HPDE6-E6E7 (cell line): ENCODE measurements around the gene GIMAP6.
"Not testable (repeated sequence)": the region's sequence is repeated elsewhere in the genome, so short reads cannot be mapped to it uniquely, and the experiment has no call there.

Experiments
- DNase-seq: peaks from one replicate; pipeline ENCODE4 v3.0.0; 2011; ENCODE audit warnings: missing footprints; ENCODE audit errors: extremely low spot score

The GIMAP6 gene

DNA sequence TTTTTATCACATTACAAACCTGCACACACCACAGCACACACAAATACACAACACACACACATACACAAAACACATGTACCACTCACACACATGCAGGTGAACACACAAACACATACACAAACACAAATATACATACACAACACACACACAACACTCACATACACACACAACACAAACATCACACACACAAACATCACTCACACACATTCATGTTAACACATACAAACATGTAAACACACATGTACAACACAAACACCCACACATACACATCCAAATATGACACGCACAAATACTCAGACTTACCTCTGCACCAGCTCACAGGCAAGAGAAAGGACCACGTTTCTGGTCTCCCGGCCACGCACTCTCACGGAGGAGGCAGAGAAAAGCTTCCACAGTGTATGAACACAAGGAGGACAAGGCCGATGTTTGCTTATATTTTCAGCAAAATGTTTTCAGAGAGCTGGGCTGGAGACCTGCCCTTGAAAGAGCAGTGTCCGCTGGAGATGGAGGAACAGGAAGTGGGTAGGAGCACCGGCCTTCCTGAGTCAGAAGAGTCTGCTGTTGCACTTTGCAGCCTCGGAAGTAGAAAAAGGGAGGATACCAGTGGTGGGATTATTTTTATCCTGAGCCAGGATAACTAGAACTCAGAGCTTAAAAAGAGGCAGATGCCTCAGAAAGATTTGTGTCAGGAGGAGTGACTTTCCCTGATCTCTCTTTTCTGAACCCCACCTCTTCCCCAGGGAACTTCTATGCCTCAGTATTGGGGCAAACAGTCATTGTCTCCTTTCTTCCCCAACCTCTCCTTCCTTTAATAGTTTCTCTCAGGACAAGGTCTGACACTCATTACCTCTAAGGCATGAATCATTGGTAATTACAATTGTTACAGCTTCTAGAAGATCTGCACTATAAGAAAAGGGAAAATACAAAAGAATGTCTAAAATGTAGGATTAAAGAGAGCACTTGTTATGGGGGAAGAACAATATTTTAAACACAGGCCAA is at the start of gene GIMAP6:
Gene GIMAP6, minus strand, starts transcription at position 520 of the 999 bp plus-strand sequence. CDS start 2,243 bp downstream, outside the sequence.
- no peak for DNase-seq

DNA sequence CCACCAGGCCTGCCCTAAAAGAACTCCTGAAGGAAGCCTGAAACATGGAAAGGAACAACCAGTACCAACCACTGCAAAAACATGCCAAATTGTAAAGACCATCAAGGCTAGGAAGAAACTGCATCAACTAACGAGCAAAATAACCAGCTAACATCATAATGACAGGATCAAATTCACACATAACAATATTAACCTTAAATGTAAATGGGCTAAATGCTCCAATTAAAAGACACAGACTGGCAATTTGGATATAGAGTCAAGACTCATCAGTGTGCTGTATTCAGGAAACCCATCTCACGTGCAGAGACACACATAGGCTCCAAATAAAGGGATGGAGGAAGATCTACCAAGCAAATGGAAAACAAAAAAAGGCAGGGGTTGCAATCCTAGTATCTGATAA is 48.2 kb upstream of the GIMAP6 start:
- not testable (repeated sequence) for DNase-seq

DNA sequence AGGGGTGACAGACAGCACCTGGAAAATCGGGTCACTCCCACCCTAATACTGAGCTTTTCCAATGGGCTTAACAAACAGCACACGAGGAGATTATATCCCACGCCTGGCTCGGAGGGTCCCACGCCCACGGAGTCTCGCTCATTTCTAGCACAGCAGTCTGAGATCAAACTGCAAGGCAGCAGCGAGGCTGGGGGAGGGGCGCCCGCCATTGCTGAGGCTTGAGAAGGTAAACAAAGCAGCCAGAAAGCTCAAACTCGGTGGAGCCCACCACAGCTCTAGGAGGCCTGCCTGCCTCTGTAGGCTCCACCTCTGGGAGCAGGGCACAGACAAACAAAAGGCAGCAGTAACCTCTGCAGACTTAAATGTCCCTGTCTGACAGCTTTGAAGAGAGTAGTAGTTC is 46.4 kb upstream of the GIMAP6 start:
- DNase-seq, result not testable (repeated sequence)

DNA sequence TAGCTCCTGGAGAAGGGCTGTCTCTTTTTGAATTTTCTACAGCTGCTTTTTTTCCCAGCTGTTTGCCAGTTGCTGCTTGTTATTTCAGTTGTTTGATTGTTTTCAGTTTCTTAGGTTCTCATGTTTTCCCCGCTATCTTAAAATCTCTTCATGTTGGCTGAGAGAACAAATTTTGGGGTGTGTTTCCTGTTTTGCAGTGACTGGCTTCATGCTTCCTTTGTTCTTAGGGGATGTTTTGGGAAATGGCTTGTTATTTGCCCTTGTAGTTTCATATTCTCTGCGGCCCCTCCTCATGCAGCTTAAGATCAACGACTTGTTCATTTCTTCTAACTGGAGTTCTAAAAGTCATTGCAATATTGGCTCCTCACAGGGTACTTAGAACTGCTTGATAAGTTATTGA is 44.7 kb upstream of the GIMAP6 start:
- not testable (repeated sequence) for DNase-seq

DNA sequence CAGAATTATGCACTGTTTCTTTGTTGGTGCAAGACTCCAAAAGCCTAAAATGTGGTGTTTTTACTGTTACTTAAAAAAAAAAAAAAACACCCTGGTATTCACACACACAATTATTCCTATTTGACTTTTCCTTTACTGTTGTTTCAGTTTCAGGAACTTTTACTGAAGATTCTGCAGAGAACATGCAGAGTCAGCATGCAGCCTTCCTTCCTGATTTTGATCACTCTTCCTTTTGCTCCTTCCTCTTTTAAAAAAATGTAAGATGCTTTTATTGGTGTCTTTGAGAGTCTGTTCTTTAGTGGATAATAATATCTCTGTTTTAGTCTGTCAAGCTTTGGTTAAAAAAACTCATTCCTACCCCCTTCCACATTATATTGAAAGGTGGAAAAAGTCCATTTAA is 44.1 kb upstream of the GIMAP6 start:
- DNase-seq, result not testable (repeated sequence)

DNA sequence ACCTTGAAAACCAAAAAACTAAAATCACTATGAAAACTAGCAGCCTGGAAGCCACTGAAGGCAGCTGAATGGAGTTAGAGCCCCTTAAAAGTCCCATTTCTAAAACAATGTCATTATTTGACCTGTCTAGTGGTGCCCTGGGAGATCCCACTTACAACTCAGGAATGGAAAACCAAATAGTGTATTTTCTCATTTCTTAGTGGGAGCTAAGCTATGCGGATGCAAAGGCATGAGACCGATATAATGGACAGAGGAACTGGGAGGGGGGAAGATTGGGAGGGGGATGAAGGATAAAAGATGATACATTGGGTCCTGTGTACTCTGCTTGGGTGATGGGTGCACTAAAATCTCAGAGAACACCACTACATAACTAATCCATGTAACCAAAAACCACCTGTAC is 43.5 kb upstream of the GIMAP6 start:
- DNase-seq, result no peak

DNA sequence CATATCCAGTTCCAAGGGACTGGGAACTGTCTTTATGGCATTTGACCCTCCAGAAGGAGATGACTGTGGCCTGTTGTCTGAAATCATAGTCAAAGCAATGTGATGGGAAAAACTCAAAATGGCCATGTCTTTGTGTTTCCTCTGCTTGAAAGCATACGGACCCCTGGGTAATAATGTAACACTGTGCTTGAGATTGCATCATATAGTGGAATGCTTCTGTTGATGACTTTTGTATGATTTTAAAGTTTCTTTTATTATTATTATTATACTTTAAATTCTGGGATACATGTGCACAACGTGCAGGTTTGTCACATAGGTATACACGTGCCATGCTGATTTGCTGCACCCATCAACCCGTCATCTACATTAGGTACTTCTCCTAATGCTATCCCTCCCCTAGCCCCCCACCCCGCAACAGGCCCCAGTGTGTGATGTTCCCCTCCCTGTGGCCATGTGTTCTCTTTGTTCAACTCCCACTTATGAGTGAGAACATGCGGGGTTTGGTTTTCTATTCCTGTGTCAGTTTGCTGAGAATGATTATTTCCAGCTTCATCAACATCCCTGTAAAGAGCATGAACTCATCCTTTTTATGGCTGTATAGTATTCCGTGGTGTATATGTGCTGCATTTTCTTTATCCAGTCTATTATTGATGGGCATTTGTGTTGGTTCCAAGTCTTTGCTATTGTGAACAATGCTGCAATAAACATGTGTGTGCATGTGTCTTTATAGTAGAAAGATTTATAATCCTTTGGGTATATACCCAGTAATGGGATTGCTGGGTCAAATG is 39.8 kb upstream of the GIMAP6 start:
- not testable (repeated sequence) for DNase-seq

DNA sequence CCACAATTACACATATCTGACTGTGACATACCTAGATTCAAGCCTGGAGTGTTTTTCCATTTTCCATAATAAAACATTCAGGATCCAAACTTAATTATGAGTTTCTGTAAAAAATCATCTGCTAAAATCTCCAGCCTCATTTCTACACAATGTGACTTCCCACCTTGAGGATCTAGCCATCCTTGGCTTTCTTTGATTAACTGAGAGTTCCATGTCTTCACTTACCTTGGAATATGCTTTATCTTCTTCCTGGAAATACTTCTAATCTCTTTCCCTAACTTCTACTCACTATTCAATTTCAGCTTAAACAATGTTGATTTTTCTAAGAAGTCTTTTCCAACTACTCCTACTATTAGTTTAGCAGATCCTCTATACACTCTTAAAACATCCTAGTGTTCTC is 36.8 kb upstream of the GIMAP6 start:
- DNase-seq, result no peak

DNA sequence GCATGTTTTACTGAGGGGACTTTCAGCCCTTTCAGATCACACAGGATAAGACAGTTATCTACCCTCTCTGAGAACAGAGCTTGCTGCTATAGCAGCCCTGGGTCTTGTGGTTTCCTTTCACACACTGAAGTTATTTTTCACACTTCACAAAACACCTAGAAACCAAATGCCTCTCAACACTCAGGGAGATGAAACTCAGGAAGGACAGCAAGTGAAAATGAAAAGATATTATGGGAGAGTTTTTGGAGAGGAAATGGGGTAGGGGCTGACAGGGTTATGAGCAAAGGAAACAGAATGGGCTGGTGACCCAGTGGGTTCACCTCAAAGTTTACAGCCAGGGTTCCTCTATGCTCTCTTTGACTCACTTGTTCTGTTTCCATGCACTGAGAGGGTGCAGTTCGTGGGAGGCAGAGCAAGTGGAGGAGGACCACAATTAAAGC is 36.3 kb upstream of the GIMAP6 start:
- DNase-seq, result no peak

DNA sequence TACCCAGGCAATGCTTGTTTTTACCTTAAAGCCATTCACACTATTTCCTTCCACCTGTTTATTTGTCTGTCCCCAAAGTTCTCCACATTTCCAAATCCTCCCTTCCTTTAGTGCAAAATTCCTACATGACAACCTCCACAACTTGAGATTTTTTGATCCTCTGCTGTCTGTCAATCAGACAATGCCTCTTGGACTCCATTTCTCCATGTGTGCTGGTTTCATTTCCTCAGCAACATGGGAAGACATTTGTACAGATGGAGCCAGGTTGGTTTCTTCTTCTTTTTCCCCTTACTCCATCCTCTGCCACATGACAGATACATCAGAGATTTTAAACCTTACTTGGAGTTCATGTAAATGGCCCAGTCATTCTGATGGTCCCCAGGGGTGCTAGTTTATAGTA is 34.2 kb upstream of the GIMAP6 start:
- DNase-seq, result no peak

DNA sequence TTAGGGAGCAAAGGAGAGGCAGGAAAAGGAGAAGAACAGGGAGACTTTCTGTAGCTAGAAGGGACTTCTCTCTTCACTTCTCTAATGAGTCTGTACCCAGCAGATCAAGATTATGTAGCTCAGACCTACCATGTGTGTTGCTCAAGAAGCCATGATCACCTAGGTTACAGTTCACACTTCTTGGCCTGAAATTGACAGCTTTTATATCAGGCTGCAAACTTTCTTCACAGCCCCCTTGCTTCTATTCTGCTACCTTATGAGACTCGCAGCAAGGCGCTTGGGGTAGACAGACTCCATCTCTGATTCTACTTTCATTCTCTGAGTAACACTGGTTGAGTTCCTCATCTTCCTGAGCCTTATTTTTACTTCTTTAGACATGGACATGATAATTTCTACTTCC is 33.7 kb upstream of the GIMAP6 start:
- no peak for DNase-seq

DNA sequence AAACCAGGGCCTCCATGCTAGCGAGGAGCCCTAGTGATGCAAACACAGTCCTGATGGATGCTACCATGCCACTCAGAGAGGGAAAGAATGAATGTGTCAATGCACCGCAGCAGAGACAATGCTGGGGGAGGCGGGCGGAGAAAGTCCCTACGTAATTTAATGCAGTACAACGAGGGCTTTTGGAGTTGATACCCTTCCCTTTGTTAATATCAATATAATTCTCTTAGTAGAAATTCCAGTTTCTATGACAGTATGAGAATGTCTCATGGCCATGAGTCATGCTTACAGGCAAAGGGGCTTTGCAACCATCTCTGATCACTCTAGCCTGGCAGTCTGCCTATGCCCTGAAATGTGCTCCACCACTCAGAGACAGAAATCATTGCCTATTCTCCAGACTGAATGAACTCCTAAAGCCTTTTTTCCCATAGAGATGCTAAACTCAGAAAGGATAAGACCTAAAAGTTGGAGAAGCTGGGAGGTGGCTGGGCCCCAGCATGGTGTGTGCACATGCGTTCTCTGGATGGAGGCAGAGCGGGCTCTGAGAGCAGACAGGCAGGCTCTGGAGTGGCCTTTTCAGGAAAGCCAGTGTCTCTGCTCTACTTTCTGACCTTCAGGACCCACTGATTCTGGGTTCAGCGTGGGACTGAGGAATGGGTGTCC is 33.0 kb upstream of the GIMAP6 start:
- no peak for DNase-seq

DNA sequence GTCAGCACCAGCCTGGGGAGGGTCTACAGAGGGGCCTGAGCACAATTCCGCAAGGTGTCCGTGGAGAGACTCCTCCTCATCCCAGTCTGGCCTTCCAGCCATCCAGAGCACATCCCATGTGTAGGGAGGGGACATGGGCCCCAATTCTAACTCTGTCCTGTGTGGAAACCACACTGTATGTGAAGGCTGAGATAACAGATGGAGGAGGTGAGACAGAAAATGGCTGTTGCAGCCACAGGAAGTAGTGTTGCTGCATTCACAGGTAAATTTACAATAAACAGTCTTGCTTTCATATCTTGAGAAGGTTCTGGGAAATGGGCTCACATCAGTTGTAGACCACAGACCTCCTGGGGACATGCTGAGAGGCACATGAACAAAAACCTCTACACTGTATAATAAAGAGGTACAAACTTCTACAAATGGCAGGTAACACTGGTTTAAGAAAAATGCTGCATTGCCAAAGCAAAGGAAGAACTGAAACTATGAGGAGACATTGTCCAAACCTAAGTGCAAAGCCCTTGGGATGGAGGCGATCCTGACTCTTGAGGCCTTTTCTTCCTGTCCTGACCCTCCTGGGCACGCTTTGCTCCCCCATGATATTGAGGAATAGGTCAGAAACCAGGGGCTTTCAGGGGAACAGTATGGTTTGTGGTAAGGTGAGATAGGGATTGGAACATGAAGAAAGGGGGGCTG is 31.8 kb upstream of the GIMAP6 start:
- DNase-seq, result no peak

DNA sequence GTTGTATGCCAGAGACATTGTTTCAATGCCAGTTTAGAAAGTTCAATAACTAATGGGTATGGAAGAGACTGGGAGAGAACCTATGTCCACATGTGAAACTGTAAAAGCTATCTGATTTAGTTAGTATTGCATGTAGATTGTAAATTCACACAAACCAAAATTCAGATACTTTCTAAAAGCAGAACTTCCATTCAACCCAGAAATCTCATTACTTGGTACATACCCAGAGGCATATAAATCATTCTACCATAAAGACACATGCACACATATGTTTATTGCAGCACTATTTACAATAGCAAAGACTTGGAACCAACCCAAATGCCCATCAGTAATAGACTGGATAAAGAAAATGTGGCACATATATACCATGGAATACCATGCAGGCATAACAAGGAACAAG is 30.6 kb upstream of the GIMAP6 start:
- not testable (repeated sequence) for DNase-seq

DNA sequence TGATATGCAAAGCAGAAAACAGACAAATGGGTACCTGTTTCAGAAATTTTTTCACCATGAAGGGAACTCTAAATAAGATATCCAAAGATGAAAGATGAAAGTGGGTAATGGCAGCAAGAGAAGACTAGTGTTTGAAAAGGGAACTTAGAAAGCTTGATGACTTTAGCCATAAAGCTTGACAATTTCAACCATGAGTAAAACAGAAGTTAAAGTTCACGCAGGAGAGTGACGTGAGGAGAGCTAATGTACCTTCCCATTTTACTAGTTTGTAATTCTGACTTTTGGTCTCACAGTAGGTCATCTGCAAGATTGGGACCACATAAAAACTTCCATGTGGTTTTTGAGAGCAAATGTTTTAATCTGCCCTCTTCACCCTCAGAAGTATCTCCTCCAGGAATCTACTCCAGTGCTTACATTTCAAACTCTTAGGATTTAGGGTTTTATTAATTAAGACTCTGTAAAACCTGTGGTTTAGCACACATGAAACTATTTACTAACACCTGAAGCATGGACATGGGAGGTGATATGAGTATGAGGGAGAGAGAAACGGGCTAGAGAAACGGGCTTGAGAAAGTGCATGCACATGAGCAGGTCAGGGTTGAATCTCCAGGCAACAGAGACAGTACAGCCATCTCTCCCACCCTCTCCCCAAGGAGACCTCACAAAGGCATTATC is 28.9 kb upstream of the GIMAP6 start:
- no peak for DNase-seq

DNA sequence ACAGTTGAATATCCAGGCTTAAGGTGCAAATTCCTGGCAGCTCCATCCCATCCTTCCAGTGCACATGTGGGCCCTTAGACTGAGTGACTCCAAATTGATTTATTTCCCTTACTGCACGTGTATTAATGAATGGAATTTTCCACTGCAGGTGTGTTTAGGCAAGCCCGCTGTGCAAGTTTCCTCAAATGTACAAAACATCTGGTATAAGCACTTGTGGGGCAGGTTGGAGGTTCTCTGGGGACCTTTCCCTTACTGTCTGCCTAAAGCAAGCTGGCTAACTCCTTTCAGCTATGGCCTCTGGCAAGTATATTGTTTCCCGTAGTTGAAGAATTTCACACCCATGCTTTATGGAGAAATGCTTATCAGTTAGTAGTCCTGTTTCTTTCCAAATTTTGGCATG is 25.3 kb upstream of the GIMAP6 start:
- no peak for DNase-seq

DNA sequence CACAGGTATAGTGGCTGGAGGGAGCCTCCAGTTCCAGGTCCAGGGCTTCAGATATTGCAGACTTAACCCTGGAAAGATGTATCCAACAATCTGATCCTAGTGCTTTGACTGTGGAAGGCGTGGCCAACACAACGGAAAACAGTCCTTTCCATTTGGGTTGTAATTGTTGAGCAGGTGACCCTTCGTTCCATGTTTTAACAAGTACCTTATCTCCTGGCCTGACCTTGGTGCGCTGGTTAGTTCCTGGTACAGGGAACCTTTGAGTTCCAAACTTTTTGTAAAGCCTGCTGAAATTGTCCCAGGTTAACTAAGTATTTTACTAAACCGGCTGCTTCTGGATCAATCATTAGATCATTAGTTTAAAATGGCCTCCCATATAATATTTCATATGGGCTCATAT is 23.9 kb upstream of the GIMAP6 start:
- no peak for DNase-seq

DNA sequence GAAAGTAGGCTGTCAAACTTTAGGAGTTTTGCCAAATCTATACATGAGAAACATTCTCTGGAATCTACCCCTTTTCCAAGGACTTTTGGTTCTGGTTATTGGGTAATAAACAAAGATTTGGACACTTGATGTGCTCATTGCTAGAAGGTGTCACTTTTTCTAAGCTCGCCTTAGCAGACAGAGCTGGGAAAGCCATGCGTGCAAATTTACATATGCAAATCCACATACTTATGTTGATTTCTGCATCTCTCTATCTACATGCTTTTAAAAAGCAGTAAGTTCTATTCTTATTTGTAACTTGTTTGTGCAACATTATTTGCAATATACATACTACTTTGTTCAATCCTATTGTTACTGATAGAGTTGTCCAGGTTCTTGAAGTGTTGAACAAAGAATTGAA is 22.5 kb upstream of the GIMAP6 start:
- DNase-seq, result no peak

DNA sequence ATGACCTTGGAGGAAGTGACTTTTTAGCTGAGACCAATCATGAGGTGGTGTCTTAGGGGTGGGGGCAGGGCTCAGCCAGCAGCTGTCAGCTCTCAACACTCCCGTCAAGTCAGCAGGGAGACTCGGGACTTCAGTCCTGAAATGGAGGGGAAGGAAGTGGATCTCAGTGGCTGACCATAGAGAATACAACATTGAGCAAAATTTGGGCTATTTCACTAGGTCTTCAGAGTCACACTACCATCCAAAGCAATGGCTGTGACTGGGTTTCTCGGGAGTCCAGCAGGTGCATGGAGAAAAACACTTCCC is 16.8 kb upstream of the GIMAP6 start:
- DNase-seq, result no peak

DNA sequence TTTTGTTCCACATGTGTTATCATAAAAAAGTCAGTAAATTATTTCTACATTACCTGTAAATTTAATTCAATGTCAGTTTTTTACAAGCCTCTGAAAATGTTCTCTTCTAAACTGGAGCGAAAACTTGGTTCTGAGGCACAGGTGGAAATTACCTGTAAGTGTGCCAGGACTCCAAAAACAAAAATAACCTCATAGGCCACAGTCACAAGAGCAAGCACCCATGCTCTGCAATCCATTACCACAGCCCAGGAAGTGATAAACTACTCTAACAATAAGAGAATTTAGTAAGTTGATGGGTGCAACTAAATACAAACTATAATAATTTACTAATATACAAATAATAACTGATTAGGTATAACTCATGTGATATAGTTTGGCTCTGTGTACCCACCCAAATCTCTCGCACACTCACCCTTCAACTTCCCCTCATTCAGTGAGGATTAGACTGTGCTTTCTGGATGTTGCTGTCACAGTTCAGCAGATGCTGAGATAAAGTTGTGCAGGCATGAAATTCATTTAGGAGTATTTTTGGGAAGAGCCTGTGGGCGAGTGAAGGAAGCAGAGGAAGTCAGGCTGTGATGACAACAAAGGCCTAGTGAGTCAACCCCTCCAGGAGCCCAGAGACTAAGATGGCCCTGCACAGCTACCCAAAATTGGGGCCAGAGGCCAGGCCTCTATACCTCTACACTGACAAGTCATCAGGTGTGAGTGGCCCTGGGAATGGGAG is 16.3 kb upstream of the GIMAP6 start:
- DNase-seq, result no peak
